ENCODE data around the gene ABCC8.

DNA sequence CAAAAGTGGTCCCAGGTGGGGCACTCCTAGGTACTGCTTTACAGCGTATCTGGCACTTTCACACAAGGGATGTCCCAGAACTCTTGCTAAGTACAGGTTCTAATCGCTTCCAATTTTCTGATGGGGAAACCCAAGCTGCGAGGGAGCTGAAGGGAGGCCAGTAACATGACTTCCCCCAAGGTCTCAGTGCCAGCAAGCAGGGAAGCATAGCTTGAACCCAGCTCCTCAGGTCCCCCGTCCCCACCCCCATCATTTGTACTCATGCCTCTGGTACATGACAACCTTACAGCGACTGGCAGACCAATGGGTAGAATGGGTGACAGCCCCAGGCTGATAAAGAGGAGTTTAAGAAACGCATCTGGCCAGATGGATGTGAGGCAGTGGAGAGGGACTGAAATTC is 716 bp upstream of the ABCC8 start:
- TF ChIP-seq, protein P1, sequence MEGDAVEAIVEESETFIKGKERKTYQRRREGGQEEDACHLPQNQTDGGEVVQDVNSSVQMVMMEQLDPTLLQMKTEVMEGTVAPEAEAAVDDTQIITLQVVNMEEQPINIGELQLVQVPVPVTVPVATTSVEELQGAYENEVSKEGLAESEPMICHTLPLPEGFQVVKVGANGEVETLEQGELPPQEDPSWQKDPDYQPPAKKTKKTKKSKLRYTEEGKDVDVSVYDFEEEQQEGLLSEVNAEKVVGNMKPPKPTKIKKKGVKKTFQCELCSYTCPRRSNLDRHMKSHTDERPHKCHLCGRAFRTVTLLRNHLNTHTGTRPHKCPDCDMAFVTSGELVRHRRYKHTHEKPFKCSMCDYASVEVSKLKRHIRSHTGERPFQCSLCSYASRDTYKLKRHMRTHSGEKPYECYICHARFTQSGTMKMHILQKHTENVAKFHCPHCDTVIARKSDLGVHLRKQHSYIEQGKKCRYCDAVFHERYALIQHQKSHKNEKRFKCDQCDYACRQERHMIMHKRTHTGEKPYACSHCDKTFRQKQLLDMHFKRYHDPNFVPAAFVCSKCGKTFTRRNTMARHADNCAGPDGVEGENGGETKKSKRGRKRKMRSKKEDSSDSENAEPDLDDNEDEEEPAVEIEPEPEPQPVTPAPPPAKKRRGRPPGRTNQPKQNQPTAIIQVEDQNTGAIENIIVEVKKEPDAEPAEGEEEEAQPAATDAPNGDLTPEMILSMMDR (IDR thresholded peaks at IDR 0.05) = no peak
- TF ChIP-seq POLR2A (IDR thresholded peaks at IDR 0.05) = no peak
